OCI-LY3 (cell line): ENCODE measurements around the gene FLYWCH2.

ENCODE experiments used
- H2AFZ ChIP-seq: fragments of 200-600, 300-600 bp; shearing (Covaris generic); 2 replicates; pipeline ENCODE4 v1.6.0; 2014; ENCODE audit warnings: antibody characterized with exemption, low read depth, low read length
- H3K27ac ChIP-seq: fragments of 200-600, 300-600 bp; sonication (generic); 2 replicates; pipeline ENCODE4 v1.5.1; 2014; ENCODE audit warnings: mild to moderate bottlenecking, low read length, moderate library complexity, mixed read lengths
- H3K27me3 ChIP-seq: fragments of 200-600, 300-600 bp; sonication (generic); 2 replicates; pipeline ENCODE4 v1.6.1; 2014; ENCODE audit warnings: low read depth, low read length, mixed read lengths
- H3K36me3 ChIP-seq: fragments of 200-600, 300-600 bp; sonication (generic); replicated peaks from 2 replicates; pipeline ENCODE3; 2014; ENCODE audit warnings: low read depth, low read length, mixed read lengths
- H3K4me1 ChIP-seq: fragments of 300-600, 200-600 bp; sonication (generic); 2 replicates; pipeline ENCODE4 v1.6.1; 2014; ENCODE audit warnings: low read length, mixed read lengths
- H3K4me2 ChIP-seq: fragments of 200-600, 300-600 bp; sonication (generic); 2 replicates; pipeline ENCODE4 v1.6.1; 2014; ENCODE audit warnings: low read length, mixed read lengths
- H3K4me3 ChIP-seq: fragments of 300-600, 200-600 bp; sonication (generic); 2 replicates; pipeline ENCODE4 v1.5.1; 2014; ENCODE audit warnings: antibody characterized with exemption, mild to moderate bottlenecking, low read length, moderate library complexity
- H3K79me2 ChIP-seq: fragments of 300-600, 200-600 bp; shearing (Covaris generic); 2 replicates; pipeline ENCODE4 v1.6.1; 2014; ENCODE audit warnings: mild to moderate bottlenecking, low read length, mixed read lengths
- H3K9ac ChIP-seq: fragments of 300-600, 200-600 bp; shearing (Covaris generic); 2 replicates; pipeline ENCODE4 v1.6.0; 2014; ENCODE audit warnings: mild to moderate bottlenecking, low read length, moderate library complexity
- H3K9me3 ChIP-seq: fragments of 200-600, 300-600 bp; shearing (Covaris generic); 2 replicates; pipeline ENCODE4 v1.6.1; 2014; ENCODE audit warnings: low read length, mixed read lengths; ENCODE audit not compliant: insufficient read depth
- H4K20me1 ChIP-seq: fragments of 200-600, 300-600 bp; sonication (generic); 2 replicates; pipeline ENCODE4 v1.6.1; 2016; ENCODE audit warnings: low read length, mixed read lengths; ENCODE audit not compliant: insufficient read depth
- CTCF ChIP-seq: fragments of 200-600, 300-600 bp; sonication (generic); IDR thresholded peaks from 2 replicates; pipeline ENCODE4 v1.5.1; 2014; ENCODE audit warnings: antibody characterized with exemption, low read length, low read depth
- EZH2phosphoT487 ChIP-seq: fragments of 200-600 bp; shearing (Covaris generic); IDR thresholded peaks from 2 replicates; pipeline ENCODE4 v1.6.1; 2018; ENCODE audit warnings: antibody characterized with exemption, mixed run types, low read depth

Gene FLYWCH2

GRCh38 chr16:2894231-2894630 lies 11.2 kb downstream of the FLYWCH2 start:
- Histone ChIP-seq H3K4me2 (no peak overlapping the region), H3K4me1 (peaks cover 12% of the 10 kb centered on the region), H3K27ac (no peak overlapping the region), H3K79me2 (no peaks in the 10 kb centered on the region), H3K4me3 (no peak overlapping the region), H3K27me3 (no peaks in the 10 kb centered on the region), H3K9me3 (no peaks in the 10 kb centered on the region), H2AFZ (no peak overlapping the region), H3K36me3 (no peaks in the 10 kb centered on the region), H3K9ac (no peak overlapping the region), H4K20me1 (no peaks in the 10 kb centered on the region)
- no peak for TF ChIP-seq EZH2phosphoT487
- TF ChIP-seq CTCF, result no peak; the same call in 1 of the 2 replicates

- Histone ChIP-seq H4K20me1 (no peaks in the 10 kb centered on the region), H3K4me2 (no peak overlapping the region), H3K79me2 (no peaks in the 10 kb centered on the region), H3K4me1 (peaks cover 12% of the 10 kb centered on the region), H3K9me3 (no peaks in the 10 kb centered on the region), H3K36me3 (no peaks in the 10 kb centered on the region), H3K27ac (no peak overlapping the region), H2AFZ (no peak overlapping the region), H3K4me3 (no peak overlapping the region), H3K27me3 (no peaks in the 10 kb centered on the region), H3K9ac (no peak overlapping the region)
- TF ChIP-seq CTCF, result no peak
- TF ChIP-seq EZH2phosphoT487, result no peak
Observed at GRCh38 chr16:2895813-2896212, 12.8 kb downstream of the FLYWCH2 start.

- Histone ChIP-seq H3K27me3 (no peaks in the 10 kb centered on the region), H3K27ac (no peak overlapping the region), H3K4me3 (no peak overlapping the region), H4K20me1 (no peaks in the 10 kb centered on the region), H3K9ac (no peak overlapping the region), H3K4me1 (peaks cover 12% of the 10 kb centered on the region), H3K79me2 (no peaks in the 10 kb centered on the region), H3K36me3 (no peaks in the 10 kb centered on the region), H3K4me2 (peak overlapping the region; percentile 46), H2AFZ (no peak overlapping the region), H3K9me3 (no peaks in the 10 kb centered on the region)
- TF ChIP-seq EZH2phosphoT487 (no peak), CTCF (no peak)
Observed at GRCh38 chr16:2896480-2897010, 13.5 kb downstream of the FLYWCH2 start.

- no peak overlapping the region for H2AFZ ChIP-seq
- H3K27ac ChIP-seq, result no peak overlapping the region
- H3K9me3 ChIP-seq, result no peaks in the 10 kb centered on the region
- H3K27me3 ChIP-seq, result no peaks in the 10 kb centered on the region
- H3K4me2 ChIP-seq, result peak overlapping the region; percentile 46
- no peaks in the 10 kb centered on the region for H3K36me3 ChIP-seq
- TF ChIP-seq EZH2phosphoT487 (no peak), CTCF (no peak)
- H4K20me1 ChIP-seq, result no peaks in the 10 kb centered on the region
- no peak overlapping the region for H3K4me3 ChIP-seq
- H3K4me1 ChIP-seq, result peaks cover 12% of the 10 kb centered on the region
- H3K9ac ChIP-seq, result no peak overlapping the region
- no peaks in the 10 kb centered on the region for H3K79me2 ChIP-seq
Observed at GRCh38 chr16:2897110-2897509, 14.1 kb downstream of the FLYWCH2 start.
